ENCODE data around the gene TRUB1.

GRCh38 chr10:114967071-114967470 is 29.1 kb downstream of the TRUB1 start:
- TF ChIP-seq, protein P1, sequence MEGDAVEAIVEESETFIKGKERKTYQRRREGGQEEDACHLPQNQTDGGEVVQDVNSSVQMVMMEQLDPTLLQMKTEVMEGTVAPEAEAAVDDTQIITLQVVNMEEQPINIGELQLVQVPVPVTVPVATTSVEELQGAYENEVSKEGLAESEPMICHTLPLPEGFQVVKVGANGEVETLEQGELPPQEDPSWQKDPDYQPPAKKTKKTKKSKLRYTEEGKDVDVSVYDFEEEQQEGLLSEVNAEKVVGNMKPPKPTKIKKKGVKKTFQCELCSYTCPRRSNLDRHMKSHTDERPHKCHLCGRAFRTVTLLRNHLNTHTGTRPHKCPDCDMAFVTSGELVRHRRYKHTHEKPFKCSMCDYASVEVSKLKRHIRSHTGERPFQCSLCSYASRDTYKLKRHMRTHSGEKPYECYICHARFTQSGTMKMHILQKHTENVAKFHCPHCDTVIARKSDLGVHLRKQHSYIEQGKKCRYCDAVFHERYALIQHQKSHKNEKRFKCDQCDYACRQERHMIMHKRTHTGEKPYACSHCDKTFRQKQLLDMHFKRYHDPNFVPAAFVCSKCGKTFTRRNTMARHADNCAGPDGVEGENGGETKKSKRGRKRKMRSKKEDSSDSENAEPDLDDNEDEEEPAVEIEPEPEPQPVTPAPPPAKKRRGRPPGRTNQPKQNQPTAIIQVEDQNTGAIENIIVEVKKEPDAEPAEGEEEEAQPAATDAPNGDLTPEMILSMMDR (IDR thresholded peaks at IDR 0.05; ENCODE audit: low read length) = no peak
- no peak for TF ChIP-seq EZH2phosphoT487 (IDR thresholded peaks at IDR 0.05; ENCODE audit: low read length)
